Neuronal stem cell (in vitro differentiated cells): ENCODE data around the gene CAPS.

Source experiments
- DNase-seq: peaks from one replicate; pipeline ENCODE4 v3.0.0-alpha.2; 2013; ENCODE audit warnings: low spot score
- H2AFZ ChIP-seq: one replicate; pipeline ENCODE4 v1.6.1; 2013; ENCODE audit warnings: mild to moderate bottlenecking, low read length, inconsistent platforms
- H2AK5ac ChIP-seq: 2 replicates; pipeline ENCODE4 v1.6.1; 2013; ENCODE audit warnings: low read depth, mild to moderate bottlenecking, inconsistent platforms, low read length, moderate library complexity, mixed read lengths
- H2BK120ac ChIP-seq: 2 replicates; pipeline ENCODE4 v1.6.1; 2013; ENCODE audit warnings: low read depth, mild to moderate bottlenecking, inconsistent platforms, low read length, moderate library complexity, mixed read lengths
- H2BK12ac ChIP-seq: one replicate; pipeline ENCODE4 v1.6.1; 2013; ENCODE audit warnings: low read length, inconsistent platforms
- H2BK15ac ChIP-seq: 2 replicates; pipeline ENCODE4 v1.6.1; 2013; ENCODE audit warnings: mild to moderate bottlenecking, low read length, inconsistent platforms, mixed read lengths
- H2BK5ac ChIP-seq: one replicate; pipeline ENCODE4 v1.6.1; 2013; ENCODE audit warnings: inconsistent platforms, mild to moderate bottlenecking, low read length, moderate library complexity
- H3K14ac ChIP-seq: one replicate; pipeline ENCODE4 v1.6.1; 2013; ENCODE audit warnings: low read length, inconsistent platforms
- H3K18ac ChIP-seq: 2 replicates; pipeline ENCODE4 v1.6.1; 2013; ENCODE audit warnings: low read length, inconsistent platforms
- H3K23ac ChIP-seq: 2 replicates; pipeline ENCODE4 v1.6.1; 2013; ENCODE audit warnings: low read depth, mild to moderate bottlenecking, mixed read lengths, low read length, inconsistent platforms; ENCODE audit not compliant: poor library complexity
- H3K27ac ChIP-seq: replicated peaks from 3 replicates; pipeline ENCODE4 v1.5.1; 2013; ENCODE audit warnings: low read length, inconsistent platforms
- H3K27me3 ChIP-seq, 3 experiments: 2 replicates each; pipeline ENCODE4 v1.6.1; 2013; ENCODE audit warnings: low read length in 3 of 3, mild to moderate bottlenecking in 2 of 3, inconsistent platforms in 1 of 3, low read depth in 1 of 3, mixed read lengths in 1 of 3, moderate library complexity in 1 of 3; ENCODE audit not compliant: control insufficient read depth in 3 of 3, insufficient read depth in 3 of 3
- H3K36me3 ChIP-seq, 2 donors: replicated peaks in 1 of 2; 2 replicates each; pipeline ENCODE4 v1.6.1; 2013; ENCODE audit warnings: low read length in 2 of 2; ENCODE audit not compliant: control insufficient read depth in 2 of 2, insufficient read depth in 2 of 2
- H3K4ac ChIP-seq: 2 replicates; pipeline ENCODE4 v1.6.1; 2013; ENCODE audit warnings: inconsistent platforms, mild to moderate bottlenecking, low read length, moderate library complexity
- H3K4me1 ChIP-seq, 2 donors: 1 replicate in 1 of 2; 2 replicates in 1 of 2; pipeline ENCODE4 v1.6.1; 2013; ENCODE audit warnings: low read length in 2 of 2, low read depth in 1 of 2; ENCODE audit not compliant: control insufficient read depth in 2 of 2, insufficient read depth in 1 of 2
- H3K4me2 ChIP-seq: one replicate; pipeline ENCODE4 v1.6.1; 2013; ENCODE audit warnings: mild to moderate bottlenecking, low read length, inconsistent platforms; ENCODE audit not compliant: insufficient read depth, poor library complexity, severe bottlenecking
- H3K4me3 ChIP-seq, 2 donors: 2 replicates each; pipeline ENCODE4 v1.5.1; 2013; ENCODE audit warnings: low read length in 2 of 2, mild to moderate bottlenecking in 2 of 2, inconsistent platforms in 1 of 2, moderate library complexity in 1 of 2
- H3K79me1 ChIP-seq: one replicate; pipeline ENCODE4 v1.6.1; 2013; ENCODE audit warnings: low read depth, mild to moderate bottlenecking, inconsistent platforms, low read length, moderate library complexity
- H3K9ac ChIP-seq: one replicate; pipeline ENCODE4 v1.6.1; 2013; ENCODE audit warnings: mild to moderate bottlenecking, low read depth, low read length, inconsistent platforms; ENCODE audit not compliant: poor library complexity
- H3K9me3 ChIP-seq, 2 donors: replicated peaks in 1 of 2; 2 replicates each; pipeline versions ENCODE3 to v1.6.1; 2013; ENCODE audit warnings: low read length in 2 of 2, mild to moderate bottlenecking in 2 of 2, inconsistent platforms in 1 of 2, low read depth in 1 of 2, mixed read lengths in 1 of 2, moderate library complexity in 1 of 2; ENCODE audit not compliant: control insufficient read depth in 2 of 2, insufficient read depth in 1 of 2
- H4K8ac ChIP-seq: one replicate; pipeline ENCODE4 v1.6.1; 2013; ENCODE audit warnings: low read depth, mild to moderate bottlenecking, inconsistent platforms, low read length, moderate library complexity
- H4K91ac ChIP-seq: one replicate; pipeline ENCODE4 v1.6.1; 2013; ENCODE audit warnings: low read length, low read depth, mild to moderate bottlenecking, inconsistent platforms; ENCODE audit not compliant: poor library complexity
- WGBS, 2 donors: extraction: QIAGEN DNeasy Blood & Tissue Kit; methylation state at CpG; one replicate each; pipeline ENCODE4 v1.1.7; 2013; ENCODE audit warnings: missing lambda C conversion rate in 2 of 2, mixed read lengths in 1 of 2; ENCODE audit not compliant: insufficient read length in 2 of 2, insufficient replicate concordance in 1 of 2; ENCODE audit errors: extremely low coverage in 2 of 2; 5-methylcytosine and 5-hydroxymethylcytosine counted together

CAPS gene

GRCh38 chr19:5877427-5877826 lies 36.6 kb upstream of the CAPS start:
- peak overlapping the region; percentile 94 for H2AK5ac ChIP-seq

DNA sequence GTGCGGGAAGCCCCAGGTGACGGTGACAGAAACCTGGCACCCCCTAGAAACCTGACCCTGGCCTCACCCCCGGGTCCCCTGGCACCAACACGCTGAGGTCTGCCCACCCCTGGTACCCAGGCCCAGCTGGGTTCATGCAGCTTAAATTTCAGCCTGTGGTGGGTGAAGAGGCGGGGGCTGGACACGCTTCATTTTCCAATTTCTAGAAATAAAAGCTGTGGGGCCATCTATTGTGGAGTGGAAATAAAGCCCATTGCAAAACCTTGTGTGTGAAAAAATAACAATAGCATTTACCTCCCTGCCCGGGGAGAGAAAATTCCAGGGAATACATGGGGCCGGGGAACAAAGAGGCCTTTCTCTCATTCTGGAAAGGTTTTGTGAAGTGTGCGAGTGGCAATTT lies 36.2 kb upstream of the CAPS start:
- Histone ChIP-seq H2AFZ (no peak overlapping the region), H4K8ac (no peak overlapping the region), H4K91ac (no peak overlapping the region), H3K4me3 (no peak overlapping the region), H3K27me3 (no peaks in the 10 kb centered on the region), H3K14ac (no peak overlapping the region), H3K79me1 (no peaks in the 10 kb centered on the region), H3K23ac (no peak overlapping the region), H2BK120ac (no peak overlapping the region), H3K4ac (no peak overlapping the region), H2BK5ac (no peak overlapping the region), H3K4me2 (no peak overlapping the region), H3K9ac (no peak overlapping the region), H2BK15ac (peak overlapping the region; percentile 30), H3K4me1 (peaks cover 20 to 21% of the 10 kb centered on the region in 2 donors), H3K9me3 (peaks cover 0 to 2% of the 10 kb centered on the region in 2 donors), H2AK5ac (peak overlapping the region; percentile 94), H3K36me3 (no peaks in the 10 kb centered on the region), H3K18ac (peak overlapping the region; percentile 35), H3K27ac (peak overlapping the region; percentile 71), H2BK12ac (no peak overlapping the region)
- no CpG with 5 or more reads among the region's 9 CpGs for WGBS, 2 donors
- DNase-seq, result peak; percentile 23

More at GRCh38 chr19:5877427-5877826, 36.6 kb upstream of the CAPS start:
- Histone ChIP-seq H3K36me3 (no peaks in the 10 kb centered on the region), H4K8ac (no peak overlapping the region), H3K27me3 (no peaks in the 10 kb centered on the region), H2BK5ac (no peak overlapping the region), H3K4me3 (no peak overlapping the region), H2BK15ac (peak overlapping the region; percentile 30), H3K9me3 (peaks cover 0 to 2% of the 10 kb centered on the region in 2 donors), H2AFZ (no peak overlapping the region), H3K9ac (no peak overlapping the region), H2BK12ac (no peak overlapping the region), H3K18ac (peak overlapping the region; percentile 35), H2BK120ac (no peak overlapping the region), H3K27ac (peak overlapping the region; percentile 71), H3K14ac (no peak overlapping the region), H3K79me1 (no peaks in the 10 kb centered on the region), H3K23ac (no peak overlapping the region), H3K4me1 (peaks cover 20 to 21% of the 10 kb centered on the region in 2 donors), H4K91ac (no peak overlapping the region), H3K4ac (no peak overlapping the region), H3K4me2 (no peak overlapping the region)
- no peak for DNase-seq
- no CpG with 5 or more reads among the region's 8 CpGs for WGBS, 2 donors

DNA sequence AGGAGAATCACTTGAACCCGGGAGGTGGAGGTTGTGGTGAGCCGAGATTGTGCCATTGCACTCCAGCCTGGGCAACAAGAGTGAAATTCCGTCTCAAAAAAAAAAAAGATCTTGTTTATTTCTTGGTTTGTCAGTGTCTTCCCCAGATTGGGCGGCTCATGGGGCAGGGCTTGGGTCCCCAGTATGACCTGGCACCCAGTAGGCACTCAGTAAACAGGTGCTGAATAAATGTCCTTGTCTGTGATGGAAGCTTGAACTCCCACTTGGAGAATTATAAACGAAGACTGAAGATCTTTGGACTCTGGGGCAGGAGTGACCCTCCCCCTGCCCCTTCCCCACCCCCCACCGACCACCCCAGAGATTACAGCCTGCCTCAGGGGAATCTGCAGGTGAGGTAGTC lies 33.9 kb upstream of the CAPS start:
- Histone ChIP-seq H3K18ac (peak overlapping the region; percentile 24), H2AFZ (peak overlapping the region; percentile 58), H3K27ac (no peak overlapping the region), H2BK12ac (no peak overlapping the region), H3K36me3 (no peaks in the 10 kb centered on the region), H3K4me1 (peaks cover 20% of the 10 kb centered on the region in 2 donors), H4K91ac (no peak overlapping the region), H3K4ac (no peak overlapping the region), H3K9me3 (no peaks in the 10 kb centered on the region), H3K79me1 (no peaks in the 10 kb centered on the region), H3K14ac (no peak overlapping the region), H2BK5ac (no peak overlapping the region), H2BK120ac (no peak overlapping the region), H2BK15ac (no peak overlapping the region), H4K8ac (no peak overlapping the region), H3K27me3 (no peaks in the 10 kb centered on the region), H3K4me2 (no peak overlapping the region), H3K23ac (no peak overlapping the region), H3K4me3 (no peak overlapping the region), H3K9ac (no peak overlapping the region), H2AK5ac (peak overlapping the region; percentile 32)
- no CpG with 5 or more reads among the region's 6 CpGs for WGBS, 2 donors
- DNase-seq, result no peak

DNA sequence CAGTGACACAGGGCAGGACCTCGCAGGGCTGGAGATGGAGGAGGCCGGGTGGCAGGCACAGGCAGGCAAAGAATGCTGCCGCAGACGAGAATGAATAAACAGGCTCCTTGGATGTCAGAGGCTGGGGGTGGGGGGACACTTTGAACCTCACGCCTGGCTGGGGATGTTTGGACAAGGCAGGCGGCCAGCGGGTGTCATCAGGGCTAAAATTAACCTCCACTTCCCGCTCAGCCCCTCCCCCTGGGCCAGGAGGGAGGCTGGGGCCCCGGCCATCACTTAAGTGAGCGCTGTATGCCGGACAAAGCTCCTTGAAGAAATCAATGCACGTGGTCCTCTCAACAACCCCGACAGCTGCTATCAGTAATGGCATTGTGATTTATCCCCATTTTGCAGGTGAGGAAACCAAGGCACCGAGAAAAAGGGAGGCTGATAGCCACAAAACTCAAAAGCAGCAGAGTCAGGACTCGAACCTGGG lies 33.4 kb upstream of the CAPS start:
- no peaks in the 10 kb centered on the region for H3K79me1 ChIP-seq
- no CpG with 5 or more reads among the region's 15 CpGs for WGBS, 2 donors

More for the DNA sequence above, 33.4 kb upstream of the CAPS start:
- peaks cover 19 to 20% of the 10 kb centered on the region in 2 donors for H3K4me1 ChIP-seq
- no peaks in the 10 kb centered on the region for H3K27me3 ChIP-seq
- no peak overlapping the region for H3K27ac ChIP-seq
- no peak overlapping the region for H2BK12ac ChIP-seq
- H3K36me3 ChIP-seq, result no peaks in the 10 kb centered on the region
- H3K9ac ChIP-seq, result no peak overlapping the region
- peak overlapping the region; percentile 48 for H3K18ac ChIP-seq
- H3K14ac ChIP-seq, result no peak overlapping the region
- no peak overlapping the region for H4K8ac ChIP-seq
- H3K23ac ChIP-seq, result no peak overlapping the region
- no peak overlapping the region for H3K4me2 ChIP-seq
- H3K9me3 ChIP-seq, result no peaks in the 10 kb centered on the region
- H2BK15ac ChIP-seq, result no peak overlapping the region
- no peak overlapping the region for H3K4me3 ChIP-seq
- peak overlapping the region; percentile 32 for H2AK5ac ChIP-seq
- no peak overlapping the region for H3K4ac ChIP-seq
- H2AFZ ChIP-seq, result peak overlapping the region; percentile 58
- DNase-seq, result no peak
- H4K91ac ChIP-seq, result no peak overlapping the region
- H2BK120ac ChIP-seq, result no peak overlapping the region
- H2BK5ac ChIP-seq, result no peak overlapping the region
